GM12878 (cell line): ENCODE measurements around the gene CHMP4A. TPM values are rescaled to one million over a fixed set of nuclear protein-coding genes. Genes with fewer than 3 reads are reported as not detected.

ENCODE experiments used
- ATF7 ChIP-seq: fragments of 450-650 bp; IDR thresholded peaks from 2 replicates; pipeline ENCODE4 v1.6.1; 2016; ENCODE audit warnings: low read depth, mild to moderate bottlenecking
- BACH1 ChIP-seq: fragments of 450-650 bp; IDR thresholded peaks from 2 replicates; pipeline ENCODE4 v1.6.1; 2017; ENCODE audit warnings: mild to moderate bottlenecking, borderline replicate concordance
- CBX3 ChIP-seq: fragments of 200-600 bp; sonication (generic); IDR thresholded peaks from 2 replicates; pipeline ENCODE4 v1.6.1; 2016; ENCODE audit warnings: low read depth, borderline replicate concordance
- E2F8 ChIP-seq: fragments of 450-650 bp; IDR thresholded peaks from 2 replicates; pipeline ENCODE4 v1.6.1; 2018; ENCODE audit warnings: mild to moderate bottlenecking, low read depth, moderate library complexity; ENCODE audit not compliant: partially characterized antibody
- IKZF1 ChIP-seq: fragments of 450-650 bp; conservative IDR thresholded peaks from 2 replicates; pipeline ENCODE4 v1.6.1; 2017; ENCODE audit warnings: antibody characterized with exemption, mild to moderate bottlenecking
- IKZF2 ChIP-seq, 2 experiments: fragments of 450-650 bp; IDR thresholded peaks; 2 replicates each; pipeline ENCODE4 v1.6.1; 2017; ENCODE audit warnings: mild to moderate bottlenecking in 2 of 2, moderate library complexity in 2 of 2
- KLF5 ChIP-seq: fragments of 450-650 bp; IDR thresholded peaks from 2 replicates; pipeline ENCODE4 v1.6.1; 2014; ENCODE audit warnings: mild to moderate bottlenecking; ENCODE audit not compliant: partially characterized antibody
- LARP7 ChIP-seq: fragments of 450-650 bp; IDR thresholded peaks from 2 replicates; pipeline ENCODE4 v1.6.1; 2017; ENCODE audit warnings: mild to moderate bottlenecking
- MYB ChIP-seq: fragments of 150-350 bp; IDR thresholded peaks from 2 replicates; pipeline ENCODE4 v1.6.1; 2014; ENCODE audit warnings: mild to moderate bottlenecking, low read depth, low read length, borderline replicate concordance
- NR2C2 ChIP-seq: IDR thresholded peaks from 2 replicates; pipeline ENCODE4 v1.6.1; 2011; ENCODE audit warnings: borderline replicate concordance, low read depth; ENCODE audit not compliant: control insufficient read depth, insufficient read length
- RCOR1 ChIP-seq: conservative IDR thresholded peaks from 2 replicates; pipeline ENCODE4 v1.6.1; 2012; ENCODE audit warnings: low read depth, low read length, improper control_type of control experiment
- SMC3 ChIP-seq: IDR thresholded peaks from 2 replicates; pipeline ENCODE4 v1.6.1; 2011; ENCODE audit warnings: low read length, improper control_type of control experiment, borderline replicate concordance
- SP1 ChIP-seq: IDR thresholded peaks from one replicate; pipeline ENCODE4 v1.6.1; 2011; ENCODE audit warnings: low read depth, low read length
- WRNIP1 ChIP-seq: IDR thresholded peaks from 2 replicates; pipeline ENCODE4 v1.6.1; 2011; ENCODE audit warnings: low read depth, low read length, improper control_type of control experiment, borderline replicate concordance
- YBX1 ChIP-seq: fragments of 450-650 bp; IDR thresholded peaks from 2 replicates; pipeline ENCODE4 v1.6.1; 2016; ENCODE audit warnings: antibody characterized with exemption
- polyA plus RNA-seq, 11 experiments: library from polyadenylated mRNA; depleted of rRNA in 4 of 11; unstranded in 6 of 11; stranded (reverse) in 5 of 11; fragments of >200 nt; fragmentation: Nextera tagmentation in 4 of 11; fragmentation: Illumina TruSeq in 1 of 11; extraction: Ambion mirVana in 4 of 11; extraction: Trizol in 1 of 11; gene quantifications; 1 replicate in 1 of 11; 2 replicates in 10 of 11; pipeline versions ENCODE4 v1.2.1 to v1.2.3, GENCODE V29; 2011 to 2016; ENCODE audit warnings: inconsistent platforms in 2 of 11, missing spikeins in 2 of 11, low read depth in 1 of 11
- total RNA-seq, 4 experiments: library from RNA; depleted of rRNA in 3 of 4; stranded (reverse); fragments of >200 nt in 3 of 4; fragmentation: Illumina TruSeq in 1 of 4; extraction: Trizol in 1 of 4; gene quantifications; 2 replicates each; pipeline versions ENCODE4 v1.2.1 to v1.2.3, GENCODE V29; 2013 to 2021

The CHMP4A gene
- total and polyA plus RNA-seq, 10 of the 15 experiments (the other 5 are each of a cell fraction or from before 2014, with no cell fraction given): 35.5 to 151 (median 84.7) TPM

DNA sequence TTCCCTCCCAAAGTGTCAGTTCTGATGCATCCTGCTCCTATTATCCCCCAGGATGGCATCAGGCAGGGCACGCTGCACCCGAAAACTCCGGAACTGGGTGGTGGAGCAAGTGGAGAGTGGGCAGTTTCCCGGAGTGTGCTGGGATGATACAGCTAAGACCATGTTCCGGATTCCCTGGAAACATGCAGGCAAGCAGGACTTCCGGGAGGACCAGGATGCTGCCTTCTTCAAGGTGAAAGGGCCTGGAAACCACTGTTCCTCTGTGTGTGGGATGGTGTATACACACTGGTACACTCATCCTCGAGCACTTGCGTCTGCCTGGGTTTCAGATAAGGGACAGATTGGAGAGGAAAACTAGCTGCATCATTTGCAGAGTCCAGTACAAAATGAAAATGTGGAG is 51.2 kb downstream of the CHMP4A start (continued):
- TF ChIP-seq CBX3: no peak
- peak; percentile 93; the same call in 1 of the 2 replicates for TF ChIP-seq WRNIP1
- TF ChIP-seq KLF5: no peak
- TF ChIP-seq SMC3: no peak
- no peak for TF ChIP-seq MYB
- TF ChIP-seq NR2C2: no peak
- TF ChIP-seq E2F8: no peak
- no peak for TF ChIP-seq ATF7
- no peak for TF ChIP-seq RCOR1
- TF ChIP-seq IKZF2 (IDR thresholded peaks at IDR 0.05): peak; percentile 21 to 32; a peak in 2 of 4 replicates
- no peak for TF ChIP-seq SP1
- TF ChIP-seq YBX1: no peak
- TF ChIP-seq LARP7: peak; percentile 66
- 0 out of 2 replicates have a peak, but pooled peaks have one; percentile 40 for TF ChIP-seq BACH1
- peak; percentile 19; the same call in 1 of the 2 replicates for TF ChIP-seq IKZF1
